Testis (tissue), 3 donors: ENCODE measurements around the gene TFCP2L1. TPM values are rescaled to one million over a fixed set of nuclear protein-coding genes. Genes with fewer than 3 reads are reported as not detected.

ENCODE experiments used
- DNase-seq: peaks from one replicate; pipeline ENCODE4 v3.0.0-alpha.2; 2019
- H3K27ac ChIP-seq, 2 donors: fragments of 200-600 bp; sonication (generic); one replicate each; pipeline ENCODE4 v1.5.1; 2019
- H3K27me3 ChIP-seq: fragments of 200-600 bp; sonication (generic); one replicate; pipeline ENCODE4 v1.5.1; 2019
- H3K36me3 ChIP-seq: fragments of 200-600 bp; sonication (generic); one replicate; pipeline ENCODE4 v1.5.1; 2017; ENCODE audit warnings: low read depth; ENCODE audit errors: missing control alignments
- H3K4me1 ChIP-seq: fragments of 200-600 bp; sonication (generic); one replicate; pipeline ENCODE4 v1.5.1; 2019
- H3K4me3 ChIP-seq, 2 donors: fragments of 200-600 bp; sonication (generic); one replicate each; pipeline ENCODE4 v1.5.1; 2017 to 2019
- H3K9me3 ChIP-seq: fragments of 200-600 bp; sonication (generic); one replicate; pipeline ENCODE4 v1.5.1; 2017
- CTCF ChIP-seq, 3 experiments: fragments of 450-650 bp in 2 of 3; fragments of 200-600 bp in 1 of 3; sonication (generic) in 1 of 3; IDR thresholded peaks; one replicate each; pipeline ENCODE4 v1.5.1; 2016 to 2019; ENCODE audit warnings: antibody characterized with exemption in 3 of 3, mild to moderate bottlenecking in 2 of 3, moderate library complexity in 1 of 3
- POLR2A ChIP-seq: fragments of 450-650 bp; IDR thresholded peaks from one replicate; pipeline ENCODE4 v1.6.1; 2017; ENCODE audit warnings: antibody characterized with exemption, mild to moderate bottlenecking, moderate library complexity
- WGBS, 2 donors: methylation state at CpG; one replicate each; pipeline ENCODE4 v1.1.5; 2018; 5-methylcytosine and 5-hydroxymethylcytosine counted together
- intact Hi-C: fragments of 100-400 bp; cut with DNase I; formaldehyde crosslinking; loops from one replicate; pipeline ENCODE4 v1.15.1; 2023; ENCODE audit warnings: low total_unique reads
- polyA plus RNA-seq: library from polyadenylated mRNA; stranded (reverse); fragments of 350-450 nt; fragmentation: Illumina TruSeq; extraction: RNeasy Lipid Tissue Mini Kit (QIAGEN cat#74804); gene quantifications from one replicate; pipeline ENCODE4 v1.2.3, GENCODE V29; 2014; ENCODE audit warnings: low read depth, low replicate concordance; ENCODE audit not compliant: insufficient read depth
- total RNA-seq, 2 donors: library from RNA; depleted of rRNA; stranded (reverse); fragments of >200 nt; gene quantifications; one replicate each; pipeline ENCODE4 v1.2.3, GENCODE V29; 2016

Gene TFCP2L1
- total and polyA plus RNA-seq, 3 donors from 2014 or later = 2.5 to 5.1 (median 3.1) TPM

- Histone ChIP-seq H3K36me3 (no peaks in the 10 kb centered on the region), H3K4me1 (no peaks in the 10 kb centered on the region), H3K4me3 (no peak overlapping the region), H3K27ac (no peak overlapping the region), H3K9me3 (no peaks in the 10 kb centered on the region), H3K27me3 (no peaks in the 10 kb centered on the region)
- 90% methylated on average over 5 of the region's 5 CpGs for WGBS, 2 donors
- intact Hi-C loops = no loop called here
- no peak for TF ChIP-seq POLR2A
- TF ChIP-seq CTCF (IDR thresholded peaks at IDR 0.05) = no peak
- DNase-seq = no peak
Measured at GRCh38 chr2:121247971-121248370, 37.0 kb downstream of the TFCP2L1 start.

- Histone ChIP-seq H3K4me3 (no peak overlapping the region), H3K27ac (no peak overlapping the region), H3K27me3 (no peaks in the 10 kb centered on the region), H3K9me3 (no peaks in the 10 kb centered on the region), H3K4me1 (no peaks in the 10 kb centered on the region), H3K36me3 (no peaks in the 10 kb centered on the region)
- WGBS, 2 donors = 67 to 70% methylated on average over 4 of the region's 4 CpGs
- DNase-seq = no peak
- intact Hi-C loops = no loop called here
- no peak for TF ChIP-seq CTCF (IDR thresholded peaks at IDR 0.05)
- no peak for TF ChIP-seq POLR2A
Measured at GRCh38 chr2:121247534-121247933, 37.5 kb downstream of the TFCP2L1 start.

- TF ChIP-seq CTCF (IDR thresholded peaks at IDR 0.05) (no peak), POLR2A (no peak)
- no peaks in the 10 kb centered on the region for H3K36me3 ChIP-seq
- no peaks in the 10 kb centered on the region for H3K4me1 ChIP-seq
Measured at GRCh38 chr2:121246704-121247255, 38.2 kb downstream of the TFCP2L1 start.

GRCh38 chr2:121245913-121246312, 39.1 kb downstream of the TFCP2L1 start:
- TF ChIP-seq POLR2A = no peak
- TF ChIP-seq CTCF (IDR thresholded peaks at IDR 0.05) = no peak
- no peaks in the 10 kb centered on the region for H3K4me1 ChIP-seq
- DNase-seq = no peak
- 86 to 88% methylated on average over 4 of the region's 4 CpGs for WGBS, 2 donors
- H3K27ac ChIP-seq = no peak overlapping the region
- H3K4me3 ChIP-seq = no peak overlapping the region
- H3K9me3 ChIP-seq = no peaks in the 10 kb centered on the region
- H3K36me3 ChIP-seq = no peaks in the 10 kb centered on the region
- intact Hi-C loops = no loop called here
- H3K27me3 ChIP-seq = no peaks in the 10 kb centered on the region

More at GRCh38 chr2:121246704-121247255, 38.2 kb downstream of the TFCP2L1 start:
- Histone ChIP-seq H3K27ac (no peak overlapping the region), H3K9me3 (no peaks in the 10 kb centered on the region), H3K4me3 (no peak overlapping the region), H3K27me3 (no peaks in the 10 kb centered on the region)
- WGBS, 2 donors = 88 to 91% methylated on average over 14 of the region's 15 CpGs
- no peak for DNase-seq
- intact Hi-C loops = no loop called here

- no peaks in the 10 kb centered on the region for H3K9me3 ChIP-seq
- no peak for DNase-seq
- WGBS, 2 donors = 89 to 91% methylated on average over 13 of the region's 13 CpGs
- TF ChIP-seq POLR2A (no peak), CTCF (IDR thresholded peaks at IDR 0.05) (no peak)
- H3K4me3 ChIP-seq = no peak overlapping the region
- H3K27ac ChIP-seq = no peak overlapping the region
- H3K4me1 ChIP-seq = no peaks in the 10 kb centered on the region
- no peaks in the 10 kb centered on the region for H3K36me3 ChIP-seq
- intact Hi-C loops = no loop called here
- no peaks in the 10 kb centered on the region for H3K27me3 ChIP-seq
Measured at GRCh38 chr2:121245120-121245820, 39.7 kb downstream of the TFCP2L1 start.
